HepG2 (cell line): ENCODE measurements around the gene DHX8. TPM values are rescaled to one million over a fixed set of nuclear protein-coding genes. Genes with fewer than 3 reads are reported as not detected.

Experiments
- FOXC1 ChIP-seq: sonication (generic); formaldehyde crosslinking; IDR thresholded peaks from 2 replicates; pipeline ENCODE4 v1.8.0; 2022; ENCODE audit warnings: mild to moderate bottlenecking, missing genetic modification reagents, borderline replicate concordance
- HOXA3 ChIP-seq: sonication (generic); formaldehyde crosslinking; IDR thresholded peaks from 2 replicates; pipeline ENCODE4 v1.5.0; 2020; ENCODE audit warnings: missing genetic modification reagents
- LCORL ChIP-seq, 2 experiments: fragments of 450-650 bp in 1 of 2; sonication (generic) in 1 of 2; formaldehyde crosslinking in 1 of 2; IDR thresholded peaks; 2 replicates each; pipeline versions ENCODE4 v1.5.0 to v1.6.1; 2017 to 2020; ENCODE audit warnings: antibody characterized with exemption in 1 of 2, missing genetic modification reagents in 1 of 2
- MEIS1 ChIP-seq: sonication (generic); formaldehyde crosslinking; IDR thresholded peaks from 2 replicates; pipeline ENCODE4 v1.9.0; 2021; ENCODE audit warnings: mild to moderate bottlenecking, missing genetic modification reagents, moderate library complexity, borderline replicate concordance
- ZNF839 ChIP-seq: sonication (generic); formaldehyde crosslinking; IDR thresholded peaks from 2 replicates; pipeline ENCODE4 v1.4.0; 2020; ENCODE audit warnings: missing genetic modification reagents, mild to moderate bottlenecking, borderline replicate concordance
- polyA plus RNA-seq, 8 experiments: library from polyadenylated mRNA; depleted of rRNA in 3 of 8; stranded (reverse) in 7 of 8; unstranded in 1 of 8; fragments of >200 nt; fragmentation: Illumina TruSeq in 4 of 8; extraction: Trizol in 4 of 8; gene quantifications; 2 replicates each; pipeline versions ENCODE4 v1.2.1 to v1.2.3, GENCODE V29; 2011 to 2016; ENCODE audit warnings: low read depth in 4 of 8, missing spikeins in 1 of 8, mixed read lengths in 1 of 8; ENCODE audit not compliant: insufficient read depth in 1 of 8
- total RNA-seq, 5 experiments: library from RNA; depleted of rRNA; stranded (reverse); fragments of >200 nt; fragmentation: Illumina TruSeq; extraction: Trizol; gene quantifications; 2 replicates each; pipeline ENCODE4 v1.2.3, GENCODE V29; 2016; ENCODE audit warnings: low read depth in 1 of 5
- TF ChIP-seq, protein P1 (sequence below): sonication (generic); formaldehyde crosslinking; IDR thresholded peaks from 2 replicates; pipeline ENCODE4 v1.9.0; 2022; ENCODE audit warnings: missing genetic modification reagents, mild to moderate bottlenecking, borderline replicate concordance
- TF ChIP-seq, protein P2 (sequence below): sonication (generic); formaldehyde crosslinking; IDR thresholded peaks from 2 replicates; pipeline ENCODE4 v1.5.1; 2020; ENCODE audit warnings: mild to moderate bottlenecking, missing genetic modification reagents, moderate library complexity

DHX8 gene
- total and polyA plus RNA-seq, 2 of the 13 experiments (the other 11 are each of a cell fraction or from before 2014, with no cell fraction given) = 24.8 to 48.9 TPM

DNA sequence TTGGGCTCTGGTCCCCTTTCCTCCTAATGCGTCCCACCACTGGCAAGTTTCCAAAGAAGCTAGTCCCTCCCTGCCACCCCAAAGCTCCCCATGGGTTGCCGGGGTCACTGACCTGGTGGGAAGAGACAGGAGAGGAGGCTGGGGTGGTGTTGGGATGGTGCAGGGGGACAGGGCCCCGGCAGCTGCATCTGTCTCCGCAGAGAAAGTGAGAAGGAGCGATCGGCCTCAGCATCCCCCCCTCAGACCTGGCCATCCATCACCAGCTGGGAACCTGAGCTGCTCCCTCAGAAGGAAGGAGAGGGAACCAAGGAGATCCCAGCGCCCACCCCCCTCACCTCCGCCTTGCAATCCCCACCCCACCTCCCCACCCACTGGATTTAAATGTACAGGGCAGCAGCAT, 59.1 kb downstream of the DHX8 start (continued):
- TF ChIP-seq, protein P1, sequence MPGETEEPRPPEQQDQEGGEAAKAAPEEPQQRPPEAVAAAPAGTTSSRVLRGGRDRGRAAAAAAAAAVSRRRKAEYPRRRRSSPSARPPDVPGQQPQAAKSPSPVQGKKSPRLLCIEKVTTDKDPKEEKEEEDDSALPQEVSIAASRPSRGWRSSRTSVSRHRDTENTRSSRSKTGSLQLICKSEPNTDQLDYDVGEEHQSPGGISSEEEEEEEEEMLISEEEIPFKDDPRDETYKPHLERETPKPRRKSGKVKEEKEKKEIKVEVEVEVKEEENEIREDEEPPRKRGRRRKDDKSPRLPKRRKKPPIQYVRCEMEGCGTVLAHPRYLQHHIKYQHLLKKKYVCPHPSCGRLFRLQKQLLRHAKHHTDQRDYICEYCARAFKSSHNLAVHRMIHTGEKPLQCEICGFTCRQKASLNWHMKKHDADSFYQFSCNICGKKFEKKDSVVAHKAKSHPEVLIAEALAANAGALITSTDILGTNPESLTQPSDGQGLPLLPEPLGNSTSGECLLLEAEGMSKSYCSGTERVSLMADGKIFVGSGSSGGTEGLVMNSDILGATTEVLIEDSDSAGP (CRISPR knock-in tag) = 0 out of 2 replicates have a peak, but pooled peaks have one; percentile 3
- TF ChIP-seq HOXA3 (CRISPR knock-in tag) (0 out of 2 replicates have a peak, but pooled peaks have one; percentile 15), LCORL (IDR thresholded peaks at IDR 0.05) (no peak), LCORL (CRISPR knock-in tag; IDR thresholded peaks at IDR 0.05) (0 out of 2 replicates have a peak, but pooled peaks have one; percentile 20), ZNF839 (CRISPR knock-in tag) (0 out of 2 replicates have a peak, but pooled peaks have one; percentile 78), FOXC1 (peak; percentile 43; the same call in 1 of the 2 replicates), MEIS1 (no peak)
- TF ChIP-seq, protein P2, sequence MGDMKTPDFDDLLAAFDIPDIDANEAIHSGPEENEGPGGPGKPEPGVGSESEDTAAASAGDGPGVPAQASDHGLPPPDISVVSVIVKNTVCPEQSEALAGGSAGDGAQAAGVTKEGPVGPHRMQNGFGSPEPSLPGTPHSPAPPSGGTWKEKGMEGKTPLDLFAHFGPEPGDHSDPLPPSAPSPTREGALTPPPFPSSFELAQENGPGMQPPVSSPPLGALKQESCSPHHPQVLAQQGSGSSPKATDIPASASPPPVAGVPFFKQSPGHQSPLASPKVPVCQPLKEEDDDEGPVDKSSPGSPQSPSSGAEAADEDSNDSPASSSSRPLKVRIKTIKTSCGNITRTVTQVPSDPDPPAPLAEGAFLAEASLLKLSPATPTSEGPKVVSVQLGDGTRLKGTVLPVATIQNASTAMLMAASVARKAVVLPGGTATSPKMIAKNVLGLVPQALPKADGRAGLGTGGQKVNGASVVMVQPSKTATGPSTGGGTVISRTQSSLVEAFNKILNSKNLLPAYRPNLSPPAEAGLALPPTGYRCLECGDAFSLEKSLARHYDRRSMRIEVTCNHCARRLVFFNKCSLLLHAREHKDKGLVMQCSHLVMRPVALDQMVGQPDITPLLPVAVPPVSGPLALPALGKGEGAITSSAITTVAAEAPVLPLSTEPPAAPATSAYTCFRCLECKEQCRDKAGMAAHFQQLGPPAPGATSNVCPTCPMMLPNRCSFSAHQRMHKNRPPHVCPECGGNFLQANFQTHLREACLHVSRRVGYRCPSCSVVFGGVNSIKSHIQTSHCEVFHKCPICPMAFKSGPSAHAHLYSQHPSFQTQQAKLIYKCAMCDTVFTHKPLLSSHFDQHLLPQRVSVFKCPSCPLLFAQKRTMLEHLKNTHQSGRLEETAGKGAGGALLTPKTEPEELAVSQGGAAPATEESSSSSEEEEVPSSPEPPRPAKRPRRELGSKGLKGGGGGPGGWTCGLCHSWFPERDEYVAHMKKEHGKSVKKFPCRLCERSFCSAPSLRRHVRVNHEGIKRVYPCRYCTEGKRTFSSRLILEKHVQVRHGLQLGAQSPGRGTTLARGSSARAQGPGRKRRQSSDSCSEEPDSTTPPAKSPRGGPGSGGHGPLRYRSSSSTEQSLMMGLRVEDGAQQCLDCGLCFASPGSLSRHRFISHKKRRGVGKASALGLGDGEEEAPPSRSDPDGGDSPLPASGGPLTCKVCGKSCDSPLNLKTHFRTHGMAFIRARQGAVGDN = peak; percentile 64
